ENCODE measurements around the gene CDYL2.

The CDYL2 gene

GRCh38 chr16:80577485-80578280 lies 226.7 kb downstream of the CDYL2 start:
- Histone ChIP-seq H3K4me1 (ENCODE audit: low read depth, poor library complexity, severe bottlenecking) (peaks cover 78% of the 10 kb centered on the region), H3K79me2 (ENCODE audit: insufficient read depth, low read depth) (no peaks in the 10 kb centered on the region), H3K27me3 (ENCODE audit: insufficient read depth, low read depth) (no peaks in the 10 kb centered on the region), H3K4me3 (IDR thresholded peaks at IDR 0.05; ENCODE audit: insufficient read depth, low read depth, low read length) (no peak overlapping the region), H3K9ac (no peak overlapping the region), H3K36me3 (ENCODE audit: insufficient read depth) (no peaks in the 10 kb centered on the region), H2AFZ (ENCODE audit: low read depth) (no peak overlapping the region), H4K20me1 (ENCODE audit: insufficient read depth) (no peaks in the 10 kb centered on the region), H3K27ac (no peak overlapping the region), H3K4me2 (no peak overlapping the region)
- TF ChIP-seq CTCF (conservative IDR thresholded peaks at IDR 0.05; ENCODE audit: low read depth, low read length): no peak

- Histone ChIP-seq H3K4me3 (IDR thresholded peaks at IDR 0.05; ENCODE audit: insufficient read depth, low read depth, low read length) (no peak overlapping the region), H3K9ac (no peak overlapping the region), H3K79me2 (ENCODE audit: insufficient read depth, low read depth) (no peaks in the 10 kb centered on the region), H3K27ac (no peak overlapping the region), H3K27me3 (ENCODE audit: insufficient read depth, low read depth) (no peaks in the 10 kb centered on the region), H4K20me1 (ENCODE audit: insufficient read depth) (no peaks in the 10 kb centered on the region), H2AFZ (ENCODE audit: low read depth) (no peak overlapping the region), H3K4me2 (no peak overlapping the region), H3K4me1 (ENCODE audit: low read depth, poor library complexity, severe bottlenecking) (peaks cover 77% of the 10 kb centered on the region), H3K36me3 (ENCODE audit: insufficient read depth) (no peaks in the 10 kb centered on the region)
- TF ChIP-seq CTCF (conservative IDR thresholded peaks at IDR 0.05; ENCODE audit: low read depth, low read length): no peak
Measured at GRCh38 chr16:80576343-80576912, 228.0 kb downstream of the CDYL2 start.

GRCh38 chr16:80573700-80574120 lies 230.7 kb downstream of the CDYL2 start:
- H4K20me1 ChIP-seq (ENCODE audit: insufficient read depth): no peaks in the 10 kb centered on the region
- H3K79me2 ChIP-seq (ENCODE audit: insufficient read depth, low read depth): no peaks in the 10 kb centered on the region
- no peak overlapping the region for H2AFZ ChIP-seq (ENCODE audit: low read depth)
- no peak for TF ChIP-seq CTCF (conservative IDR thresholded peaks at IDR 0.05; ENCODE audit: low read depth, low read length)
- H3K4me2 ChIP-seq: peak overlapping the region; percentile 31; the same call in 1 of the 2 replicates
- H3K36me3 ChIP-seq (ENCODE audit: insufficient read depth): no peaks in the 10 kb centered on the region
- H3K9ac ChIP-seq: no peak overlapping the region
- H3K27me3 ChIP-seq (ENCODE audit: insufficient read depth, low read depth): no peaks in the 10 kb centered on the region
- peaks cover 74% of the 10 kb centered on the region for H3K4me1 ChIP-seq (ENCODE audit: low read depth, poor library complexity, severe bottlenecking)
- H3K4me3 ChIP-seq (IDR thresholded peaks at IDR 0.05; ENCODE audit: insufficient read depth, low read depth, low read length): no peak overlapping the region
- H3K27ac ChIP-seq: no peak overlapping the region

GRCh38 chr16:80570106-80570478 lies 234.3 kb downstream of the CDYL2 start:
- Histone ChIP-seq H3K27ac (peak overlapping the region; percentile 97), H3K36me3 (ENCODE audit: insufficient read depth) (no peaks in the 10 kb centered on the region), H3K4me1 (ENCODE audit: low read depth, poor library complexity, severe bottlenecking) (peaks cover 69% of the 10 kb centered on the region), H4K20me1 (ENCODE audit: insufficient read depth) (no peaks in the 10 kb centered on the region), H3K9ac (peak overlapping the region; percentile 77), H2AFZ (ENCODE audit: low read depth) (peak overlapping the region; percentile 38; the same call in 1 of the 2 replicates), H3K4me2 (peak overlapping the region; percentile 91), H3K27me3 (ENCODE audit: insufficient read depth, low read depth) (no peaks in the 10 kb centered on the region), H3K4me3 (IDR thresholded peaks at IDR 0.05; ENCODE audit: insufficient read depth, low read depth, low read length) (no peak overlapping the region), H3K79me2 (ENCODE audit: insufficient read depth, low read depth) (no peaks in the 10 kb centered on the region)
- no peak for TF ChIP-seq CTCF (conservative IDR thresholded peaks at IDR 0.05; ENCODE audit: low read depth, low read length)
